ENCODE data around the gene FAM221A.

GRCh38 chr7:23742051-23742450, 62.1 kb downstream of the FAM221A start:
- TF ChIP-seq, protein P1, sequence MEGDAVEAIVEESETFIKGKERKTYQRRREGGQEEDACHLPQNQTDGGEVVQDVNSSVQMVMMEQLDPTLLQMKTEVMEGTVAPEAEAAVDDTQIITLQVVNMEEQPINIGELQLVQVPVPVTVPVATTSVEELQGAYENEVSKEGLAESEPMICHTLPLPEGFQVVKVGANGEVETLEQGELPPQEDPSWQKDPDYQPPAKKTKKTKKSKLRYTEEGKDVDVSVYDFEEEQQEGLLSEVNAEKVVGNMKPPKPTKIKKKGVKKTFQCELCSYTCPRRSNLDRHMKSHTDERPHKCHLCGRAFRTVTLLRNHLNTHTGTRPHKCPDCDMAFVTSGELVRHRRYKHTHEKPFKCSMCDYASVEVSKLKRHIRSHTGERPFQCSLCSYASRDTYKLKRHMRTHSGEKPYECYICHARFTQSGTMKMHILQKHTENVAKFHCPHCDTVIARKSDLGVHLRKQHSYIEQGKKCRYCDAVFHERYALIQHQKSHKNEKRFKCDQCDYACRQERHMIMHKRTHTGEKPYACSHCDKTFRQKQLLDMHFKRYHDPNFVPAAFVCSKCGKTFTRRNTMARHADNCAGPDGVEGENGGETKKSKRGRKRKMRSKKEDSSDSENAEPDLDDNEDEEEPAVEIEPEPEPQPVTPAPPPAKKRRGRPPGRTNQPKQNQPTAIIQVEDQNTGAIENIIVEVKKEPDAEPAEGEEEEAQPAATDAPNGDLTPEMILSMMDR (IDR thresholded peaks at IDR 0.05): no peak
- no peak for TF ChIP-seq EZH2 (IDR thresholded peaks at IDR 0.05; ENCODE audit: borderline replicate concordance, insufficient read depth, low read depth, low read length, poor library complexity, severe bottlenecking)

Measured in B cell (primary cell).